HG03097 (cell line): ENCODE measurements around the gene GSTP1.
"Not testable (repeated sequence)": the region's sequence is repeated elsewhere in the genome, so short reads cannot be mapped to it uniquely, and the experiment has no call there.

Experiments used
- ATAC-seq: cut with Tn5 transposase; IDR thresholded peaks from one replicate; pipeline ENCODE4 v1.9.1; 2021; ENCODE audit not compliant: unreplicated experiment, low FRiP score

The GSTP1 gene

GRCh38 chr11:67583247-67584204, at the start of gene GSTP1:
TSS of gene GSTP1 (plus strand) at chr11:67583812. CDS start at chr11:67583844, 32 bp downstream.
- ATAC-seq, result peak; percentile 44

DNA sequence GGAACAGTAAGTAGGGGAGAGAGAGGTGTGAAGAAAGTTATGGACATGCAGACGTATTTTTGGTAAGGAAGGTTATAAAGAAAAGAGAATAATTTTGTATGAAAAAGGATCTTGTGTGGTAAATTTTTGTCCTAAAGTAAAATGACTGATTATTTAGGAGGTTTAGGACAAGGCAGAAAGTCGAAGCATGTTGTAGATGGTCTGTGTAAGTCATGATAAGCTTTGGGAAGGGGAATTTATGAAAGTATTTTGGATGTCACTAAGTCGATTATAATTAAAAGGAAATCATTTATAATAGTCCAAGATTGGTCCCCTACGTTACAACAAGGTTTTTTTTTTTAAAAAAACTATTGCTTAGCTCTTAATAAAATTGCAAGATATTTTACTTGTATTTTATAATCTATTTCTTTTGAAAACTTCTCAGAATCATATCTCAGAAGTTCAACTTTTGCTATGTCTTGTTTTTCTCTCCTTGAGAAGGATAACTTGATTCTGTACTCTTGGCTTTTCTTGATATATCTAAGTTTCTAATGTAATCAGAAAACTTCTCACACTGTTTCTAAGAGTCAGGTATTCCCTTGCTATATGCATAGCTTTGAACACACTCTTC, 49.4 kb upstream of the GSTP1 start:
- no peak for ATAC-seq

DNA sequence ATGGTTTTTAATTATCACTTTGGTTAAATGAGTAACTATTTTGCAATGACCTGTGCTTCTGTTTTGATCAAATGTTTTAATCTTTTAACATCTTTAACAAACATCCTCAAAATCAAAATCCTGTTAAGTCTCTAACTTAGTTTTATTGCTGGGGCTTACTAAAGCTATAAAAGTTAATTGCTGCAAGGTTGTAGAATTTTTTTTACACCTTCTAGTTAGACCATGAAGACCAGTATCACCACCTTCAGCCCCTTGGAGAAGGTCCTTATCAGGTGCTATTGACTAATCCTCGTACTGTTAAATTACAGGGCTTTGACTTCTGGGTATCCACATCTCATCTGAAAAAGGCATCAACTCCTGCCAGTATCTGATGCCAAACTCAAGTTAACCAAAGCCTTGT, 48.1 kb upstream of the GSTP1 start:
- no peak for ATAC-seq

DNA sequence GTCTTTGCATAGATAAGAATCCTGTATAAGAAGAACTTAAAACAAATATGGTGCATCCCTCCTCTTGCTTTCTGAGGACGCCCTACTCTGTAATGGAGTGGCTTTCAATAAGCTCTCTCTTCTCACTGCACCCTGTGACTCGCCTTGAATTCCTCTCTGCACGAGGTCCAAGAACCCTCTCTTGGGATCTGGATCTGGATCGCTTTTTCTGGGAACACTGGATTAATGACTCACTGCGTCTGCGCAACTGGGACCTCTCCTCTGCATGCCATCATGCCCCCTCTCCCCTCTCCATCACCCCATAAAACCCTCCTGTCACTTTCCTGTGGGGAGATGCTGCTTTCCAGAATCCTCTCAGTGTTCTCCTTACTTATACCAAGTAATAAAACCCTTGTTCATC, 45.3 kb upstream of the GSTP1 start:
- ATAC-seq, result no peak

DNA sequence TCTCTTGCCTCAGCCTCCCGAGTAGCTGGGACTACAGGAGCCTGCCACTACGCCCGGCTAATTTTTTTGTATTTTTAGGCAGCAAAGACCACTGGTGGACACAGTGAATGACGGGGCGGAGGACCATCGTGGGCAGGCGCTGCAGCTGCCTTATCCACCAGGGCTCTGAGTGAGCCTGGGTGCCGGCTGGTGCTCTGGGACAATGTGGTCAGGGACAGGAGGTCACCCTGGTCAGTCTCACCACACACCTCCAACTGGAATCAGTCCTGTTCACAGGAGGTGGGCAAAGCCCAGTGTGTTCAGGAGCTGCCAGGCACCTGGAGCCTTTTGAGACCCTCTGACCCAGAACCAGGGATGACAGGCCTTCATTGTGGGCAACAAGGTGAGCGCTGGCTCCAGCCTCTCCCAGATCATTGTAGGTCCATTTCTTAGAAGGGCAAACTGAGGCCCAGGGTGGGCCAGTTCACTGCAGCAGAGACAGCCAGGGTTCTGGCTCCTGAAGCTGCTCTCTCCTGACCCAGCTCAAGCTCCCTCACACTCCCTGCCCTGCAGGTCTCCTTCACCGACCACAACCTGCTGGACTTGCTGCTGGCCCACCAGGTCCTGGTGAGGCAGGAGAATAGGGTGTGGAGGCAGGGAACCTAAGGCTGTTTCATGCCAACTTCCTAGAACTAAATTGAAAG, 44.6 kb upstream of the GSTP1 start:
- no peak for ATAC-seq

GRCh38 chr11:67539550-67539949, 44.1 kb upstream of the GSTP1 start:
- ATAC-seq, result no peak

DNA sequence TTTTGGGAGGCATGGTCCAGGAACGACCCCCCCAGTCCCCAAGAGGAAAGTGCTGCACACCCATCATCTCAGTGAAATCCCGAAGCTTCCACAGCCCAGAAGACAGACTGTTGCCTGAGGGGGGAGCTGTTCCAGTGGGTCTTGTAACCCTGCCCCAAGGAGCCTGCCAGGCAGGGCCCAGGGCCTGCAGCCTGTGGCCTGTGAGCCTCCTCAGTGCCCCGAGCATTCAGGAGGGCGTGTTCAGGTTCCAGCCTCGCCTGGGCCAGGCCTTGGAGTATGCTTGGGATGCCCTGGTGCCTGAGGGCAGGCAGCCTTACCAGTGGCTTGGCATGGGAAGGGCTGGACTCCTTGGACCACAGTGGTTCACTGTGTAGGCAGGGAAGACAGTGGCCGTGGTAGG, 42.4 kb upstream of the GSTP1 start:
- ATAC-seq, result no peak

- no peak for ATAC-seq
Observed at GRCh38 chr11:67542169-67542568, 41.4 kb upstream of the GSTP1 start.

- no peak for ATAC-seq
Observed at GRCh38 chr11:67542971-67543370, 40.6 kb upstream of the GSTP1 start.

DNA sequence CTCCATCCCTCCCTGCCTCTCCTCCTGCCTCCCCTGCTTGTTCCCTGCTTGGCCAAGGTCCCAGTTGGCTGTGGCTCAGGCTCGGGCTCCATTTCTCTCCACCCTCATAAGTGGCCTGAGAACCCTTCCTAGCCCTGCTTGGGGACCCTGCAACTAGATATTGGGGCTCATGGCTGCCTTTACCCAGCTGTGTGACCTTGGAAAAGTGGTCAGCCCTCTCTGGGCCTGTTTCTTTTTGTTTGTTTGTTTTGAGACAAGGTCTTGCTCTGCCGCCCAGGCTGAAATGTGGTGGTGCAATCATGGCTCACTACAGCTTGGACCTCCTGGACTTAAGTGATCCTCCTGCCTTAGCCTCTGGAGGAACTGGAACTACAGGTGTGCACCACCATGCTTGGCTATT, 40.0 kb upstream of the GSTP1 start:
- ATAC-seq, result no peak

DNA sequence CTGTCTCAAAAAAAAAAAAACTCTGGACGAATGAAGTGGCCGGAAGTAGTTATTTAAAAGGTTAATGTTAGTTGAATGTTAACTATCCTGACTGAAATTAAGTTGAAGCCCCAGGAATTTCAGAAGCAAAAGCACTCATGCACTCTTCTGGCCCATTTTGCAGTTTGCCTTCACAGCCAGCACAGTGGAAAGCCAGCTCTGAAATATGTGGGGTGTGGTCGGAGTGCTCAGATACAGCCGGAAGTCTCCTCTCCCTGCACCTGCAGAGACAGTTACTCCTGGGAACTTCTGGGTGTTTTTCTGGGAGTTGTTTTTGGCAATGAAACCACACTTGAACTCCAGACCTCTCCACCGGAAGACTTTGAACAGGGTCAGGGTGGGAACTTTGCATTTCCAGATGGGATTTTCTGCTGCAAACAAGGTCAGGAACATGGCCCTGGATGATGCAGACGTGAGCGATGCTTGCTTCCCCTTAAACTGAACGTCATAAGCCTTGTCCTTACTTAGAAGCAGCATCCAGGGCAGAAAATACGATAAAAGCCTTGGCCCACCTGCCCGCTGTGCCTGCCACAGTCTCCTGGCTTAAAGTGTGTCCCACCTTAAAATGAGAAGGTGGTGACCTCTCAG, 38.9 kb upstream of the GSTP1 start:
- no peak for ATAC-seq

- ATAC-seq, result no peak
Observed at GRCh38 chr11:67545280-67545679, 38.3 kb upstream of the GSTP1 start.

DNA sequence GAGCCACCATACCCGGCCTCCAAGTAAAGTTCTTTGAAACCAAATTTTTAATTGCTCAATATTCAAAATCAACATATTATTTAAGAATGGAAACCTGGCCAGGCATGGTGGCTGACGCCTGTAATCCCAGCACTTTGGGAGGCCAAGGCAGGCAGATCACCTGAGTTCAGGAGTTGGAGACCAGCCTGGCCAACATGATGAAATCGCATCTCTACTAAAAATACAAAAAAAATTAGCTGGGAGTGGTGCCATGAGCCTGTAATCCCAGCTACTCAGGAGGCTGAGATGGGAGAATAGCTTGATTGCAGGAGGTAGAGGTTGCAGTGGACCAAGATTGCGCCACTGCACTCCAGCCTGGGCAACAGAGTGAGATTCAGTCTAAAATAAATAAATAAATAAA, 35.5 kb upstream of the GSTP1 start:
- ATAC-seq, result not testable (repeated sequence)

GRCh38 chr11:67548555-67549110, 35.0 kb upstream of the GSTP1 start:
- ATAC-seq, result no peak

- no peak for ATAC-seq
Observed at GRCh38 chr11:67551127-67551526, 32.5 kb upstream of the GSTP1 start.

GRCh38 chr11:67551697-67552096, 31.9 kb upstream of the GSTP1 start:
- not testable (repeated sequence) for ATAC-seq

DNA sequence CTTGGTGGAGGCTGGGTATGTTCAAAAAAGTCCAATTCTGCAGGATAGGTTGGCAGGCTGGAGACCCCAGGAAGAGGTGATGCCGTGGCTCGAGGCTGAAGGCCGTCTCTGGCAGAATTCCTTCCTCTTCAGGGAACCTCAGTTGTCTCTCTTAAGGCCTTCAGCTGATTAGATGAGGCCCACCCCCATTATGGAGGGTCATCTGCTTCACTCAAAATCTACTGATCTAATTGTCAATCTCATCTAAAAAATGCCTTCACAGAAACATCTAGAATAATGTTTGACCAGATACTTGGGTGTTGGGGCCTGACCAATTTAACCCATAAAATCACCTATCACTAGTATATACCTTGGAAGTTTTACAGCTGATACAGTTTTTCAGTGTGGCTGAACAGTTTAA, 27.4 kb upstream of the GSTP1 start:
- ATAC-seq, result no peak

DNA sequence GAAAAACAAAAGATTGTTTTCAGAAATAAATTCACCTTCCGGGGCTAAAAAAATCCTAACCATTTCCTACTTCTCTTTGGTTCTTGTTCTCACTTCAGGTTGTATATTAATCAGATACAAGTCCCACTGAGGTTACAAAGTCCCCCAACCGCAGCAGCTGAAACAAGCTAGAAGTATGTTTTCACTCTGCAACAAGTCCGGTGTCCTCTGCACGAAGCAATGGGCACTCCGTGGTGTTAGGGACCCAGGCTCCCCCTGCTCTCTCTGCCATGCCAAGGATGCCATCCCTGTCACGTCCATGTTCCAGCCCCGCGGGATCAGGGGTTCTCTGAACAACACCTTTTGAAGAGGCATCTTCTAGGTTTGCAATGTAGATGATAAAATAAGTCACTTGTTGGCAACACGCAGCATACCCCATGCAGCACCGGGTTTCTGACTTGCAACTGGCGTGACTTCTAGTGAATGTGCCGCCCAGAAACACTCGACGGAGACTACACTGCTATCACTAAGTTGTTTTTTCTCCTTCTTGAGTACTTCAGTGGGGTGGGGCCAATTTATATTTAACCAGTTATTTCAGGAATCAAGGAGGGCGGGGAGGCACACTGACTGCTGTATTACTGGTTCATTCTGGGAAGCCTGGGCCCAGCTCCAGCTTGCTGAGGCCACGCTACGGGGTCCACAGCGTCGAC, 25.4 kb upstream of the GSTP1 start:
- no peak for ATAC-seq

DNA sequence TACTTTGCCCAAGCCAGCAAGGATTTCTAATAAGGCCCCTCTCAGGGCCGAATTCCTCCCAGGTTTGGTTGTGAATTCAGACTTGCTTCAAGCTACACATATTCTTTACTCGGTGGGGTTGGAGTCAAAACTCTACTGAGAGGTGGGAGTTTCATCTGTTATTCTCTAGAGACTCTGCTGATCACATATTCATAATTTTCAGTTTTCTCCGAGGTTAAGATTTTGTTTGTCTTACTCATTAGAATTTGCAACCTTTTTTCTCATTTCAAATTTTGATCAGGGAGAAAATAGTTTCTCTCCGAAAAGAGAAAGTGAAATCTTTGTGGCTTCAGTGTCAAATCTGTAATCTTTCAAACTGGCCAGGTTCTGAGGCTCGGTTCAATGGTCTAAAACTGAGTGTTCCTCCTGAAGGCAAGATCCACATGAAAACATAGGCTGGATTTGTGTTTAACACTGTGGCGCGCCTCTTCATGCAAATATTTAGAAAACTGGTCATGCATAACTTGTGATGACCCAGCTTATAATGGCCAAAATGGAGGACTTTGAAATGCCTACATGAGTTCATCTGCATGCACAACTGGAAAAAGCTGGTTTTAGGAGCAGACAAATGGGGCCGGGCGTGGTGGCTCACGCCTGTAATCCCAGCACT, 21.5 kb upstream of the GSTP1 start:
- peak; percentile 76 for ATAC-seq
